Measurements from ENCODE around the gene COL4A5. TPM values are rescaled to one million over a fixed set of nuclear protein-coding genes. Genes with fewer than 3 reads are reported as not detected.

Gene COL4A5
- total RNA-seq, 1 experiment from 2014 or later: 51.3 TPM

DNA sequence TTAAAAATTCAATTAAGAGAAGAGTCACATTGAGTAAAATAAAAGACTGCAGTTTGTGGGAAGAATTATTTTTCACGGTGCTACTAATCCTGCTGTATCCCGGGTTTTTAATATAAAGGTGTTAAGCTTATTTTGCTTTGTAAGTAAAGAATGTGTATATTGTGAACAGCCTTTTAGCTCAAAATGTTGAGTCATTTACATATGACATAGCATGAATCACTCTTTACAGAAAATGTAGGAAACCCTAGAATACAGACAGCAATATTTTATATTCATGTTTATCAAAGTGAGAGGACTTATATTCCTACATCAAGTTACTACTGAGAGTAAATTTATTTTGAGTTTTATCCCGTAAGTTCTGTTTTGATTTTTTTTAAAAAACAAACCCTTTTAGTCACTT lies 257.1 kb downstream of the COL4A5 start:
- Mint-ChIP-seq H3K27me3 (ENCODE audit: low read depth) (no peaks in the 10 kb centered on the region), H3K9me3 (no peaks in the 10 kb centered on the region), H3K4me1 (peaks cover 0 to 2% of the 10 kb centered on the region in 2 experiments; a peak in 1 of 4 replicates), H3K27ac (no peak overlapping the region), H3K36me3 (ENCODE audit: insufficient read depth in 1 of 3, low read depth in 3 of 3) (peaks cover 0 to 8% (median 3%) of the 10 kb centered on the region in 3 experiments; a peak in 3 of 7 replicates), H3K4me3 (no peak overlapping the region)
- no CpG with 5 or more reads among the region's 3 CpGs for WGBS (ENCODE audit: extremely low coverage, insufficient read length, low lambda C conversion rate)
- Histone ChIP-seq H2AFZ (ENCODE audit: low read length) (no peak overlapping the region), H2BK12ac (ENCODE audit: insufficient read length, low read depth, low read length) (no peak overlapping the region), H4K8ac (replicated peaks; ENCODE audit: insufficient read length, low read depth, low read length) (no peak overlapping the region), H3K56ac (ENCODE audit: insufficient read length, low read depth, low read length) (no peak overlapping the region), H3T11ph (ENCODE audit: low read length) (no peak overlapping the region), H2BK120ac (ENCODE audit: low read depth, low read length, poor library complexity, severe bottlenecking) (no peak overlapping the region), H3K23me2 (ENCODE audit: insufficient read length, low read depth, low read length, poor library complexity, severe bottlenecking) (no peaks in the 10 kb centered on the region), H2BK5ac (ENCODE audit: insufficient read length, low read length) (no peak overlapping the region), H3K18ac (ENCODE audit: insufficient read length, low read depth, low read length) (no peak overlapping the region), H3K4me1 (ENCODE audit: insufficient read depth, low read length) (no peaks in the 10 kb centered on the region), H3K79me1 (ENCODE audit: insufficient read depth, low read depth, low read length, poor library complexity, severe bottlenecking) (no peaks in the 10 kb centered on the region), H3K23ac (ENCODE audit: insufficient read length, low read depth, low read length) (no peak overlapping the region), H4K5ac (ENCODE audit: insufficient read length, low read depth, low read length) (no peak overlapping the region), H2BK20ac (ENCODE audit: low read depth, low read length, poor library complexity, severe bottlenecking) (no peak overlapping the region), H3K79me2 (ENCODE audit: insufficient read depth, low read length) (no peaks in the 10 kb centered on the region), H3K4ac (ENCODE audit: low read depth, low read length) (no peak overlapping the region), H3K4me2 (ENCODE audit: insufficient read depth, insufficient read length, low read length) (no peak overlapping the region), H3K9ac (ENCODE audit: extremely low read depth, insufficient read length, low read length) (no peak overlapping the region), H3K14ac (ENCODE audit: insufficient read depth, low read length) (no peak overlapping the region), H4K91ac (ENCODE audit: insufficient read length, low read depth, low read length) (no peak overlapping the region), H3K9me3 (ENCODE audit: control insufficient read depth, low read depth, low read length) (no peaks in the 10 kb centered on the region), H3K27ac (ENCODE audit: insufficient read length, low read depth, low read length) (no peak overlapping the region), H3K27me3 (ENCODE audit: insufficient read depth, low read length) (no peaks in the 10 kb centered on the region), H2BK15ac (ENCODE audit: low read depth, low read length) (no peak overlapping the region), H4K20me1 (ENCODE audit: control insufficient read depth, insufficient read depth, insufficient read length) (no peaks in the 10 kb centered on the region), H2AK5ac (ENCODE audit: insufficient read length, low read length) (no peak overlapping the region)
- DNase-seq: no peak
- no peak for TF ChIP-seq CTCF (conservative IDR thresholded peaks at IDR 0.05)

Measured in H9 (cell line).